ENCODE data around the gene UBL4B.

The UBL4B gene

GRCh38 chr1:110100335-110100734 is 11.9 kb upstream of the UBL4B start:
- no peak overlapping the region for H3K4me3 ChIP-seq (ENCODE audit: control insufficient read depth, low read depth, low read length)
- TF ChIP-seq CTCF (conservative IDR thresholded peaks at IDR 0.05; ENCODE audit: control insufficient read depth, insufficient read depth, low read depth, low read length): no peak
- DNase-seq (ENCODE audit: low read depth): no peak

GRCh38 chr1:110102081-110102480 is 10.2 kb upstream of the UBL4B start:
- no peak overlapping the region for H3K4me3 ChIP-seq (ENCODE audit: control insufficient read depth, low read depth, low read length)
- TF ChIP-seq CTCF (conservative IDR thresholded peaks at IDR 0.05; ENCODE audit: control insufficient read depth, insufficient read depth, low read depth, low read length): no peak
- DNase-seq (ENCODE audit: low read depth): no peak

DNA sequence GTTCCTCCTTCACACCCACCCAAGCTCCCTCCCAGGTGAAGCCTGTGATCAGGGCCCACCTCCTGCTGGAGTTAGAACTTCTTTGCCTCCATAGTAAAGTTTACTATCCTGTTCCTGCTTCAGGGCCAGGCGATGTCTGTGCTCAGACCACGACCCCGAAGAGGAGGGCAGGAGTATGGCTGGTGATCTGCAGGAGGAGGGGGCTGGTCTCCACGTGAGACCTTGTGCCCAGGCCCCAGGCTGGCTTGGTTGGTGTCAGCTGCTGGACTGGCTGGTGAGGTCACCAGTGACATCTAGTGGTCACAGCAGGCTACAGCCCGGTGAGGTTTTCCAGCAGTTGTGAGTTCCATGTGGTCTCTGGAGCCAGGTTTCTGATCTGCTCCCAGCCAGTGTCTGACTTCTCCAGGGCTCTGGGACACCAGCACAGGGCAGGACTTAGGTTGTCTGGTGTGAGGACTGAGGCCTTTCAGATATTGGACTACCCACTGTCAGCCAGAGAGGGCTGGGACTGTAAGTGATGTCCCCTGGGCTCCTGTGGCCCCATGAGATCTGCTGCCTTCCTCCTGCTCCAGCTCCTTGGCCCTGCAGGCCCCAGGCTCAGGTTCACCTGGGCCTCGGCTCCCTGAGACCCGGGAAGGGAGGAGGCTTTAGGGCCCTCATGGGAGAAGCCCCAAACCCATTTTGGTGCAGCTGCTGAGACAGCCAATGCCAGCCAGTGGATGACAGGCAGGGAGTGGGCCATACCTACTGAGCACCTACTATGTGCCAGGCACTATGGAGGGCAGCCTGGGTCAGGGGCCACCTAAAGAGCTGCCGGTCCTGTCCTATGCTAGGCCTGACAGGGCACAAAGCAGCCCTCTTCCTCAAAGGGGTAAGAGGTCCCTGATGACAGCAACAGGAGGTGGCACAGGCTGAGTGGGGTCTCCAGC is 6.0 kb upstream of the UBL4B start:
- no peak overlapping the region for H3K4me3 ChIP-seq (ENCODE audit: control insufficient read depth, low read depth, low read length)
- peak; percentile 67 for DNase-seq (ENCODE audit: low read depth)
- peak; percentile 93 for TF ChIP-seq CTCF (conservative IDR thresholded peaks at IDR 0.05; ENCODE audit: control insufficient read depth, insufficient read depth, low read depth, low read length)

DNA sequence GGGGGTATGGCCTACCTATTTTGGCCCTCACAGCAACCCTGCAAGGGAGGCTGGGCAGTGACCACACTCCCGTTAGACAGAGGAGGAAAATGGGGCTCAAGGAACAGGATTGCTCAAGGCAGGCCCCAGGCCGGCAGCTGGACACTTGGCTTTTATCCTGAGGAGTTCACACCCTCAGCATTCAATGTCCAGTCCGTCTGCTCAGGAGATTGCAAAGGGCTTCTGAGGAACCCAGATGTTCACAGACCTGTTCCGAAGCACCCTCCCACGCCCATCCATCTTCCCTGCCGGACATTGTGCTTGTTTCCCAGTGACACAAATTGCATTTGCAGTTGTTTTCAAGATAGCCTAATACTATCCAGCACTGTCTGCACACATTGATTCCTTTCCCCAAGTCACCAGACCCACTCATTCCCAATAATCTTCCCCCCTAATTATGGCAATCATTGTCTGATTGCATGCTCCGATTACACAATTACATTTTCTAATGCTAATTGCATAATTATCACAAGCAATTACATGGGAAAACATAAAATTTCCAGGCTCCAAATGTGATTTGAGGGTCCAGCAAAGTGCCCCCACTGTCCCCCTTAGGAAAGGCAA is 4.3 kb upstream of the UBL4B start:
- TF ChIP-seq CTCF (conservative IDR thresholded peaks at IDR 0.05; ENCODE audit: control insufficient read depth, insufficient read depth, low read depth, low read length): no peak
- no peak overlapping the region for H3K4me3 ChIP-seq (ENCODE audit: control insufficient read depth, low read depth, low read length)
- peak; percentile 4 for DNase-seq (ENCODE audit: low read depth)

- TF ChIP-seq CTCF (conservative IDR thresholded peaks at IDR 0.05; ENCODE audit: control insufficient read depth, insufficient read depth, low read depth, low read length): no peak
- DNase-seq (ENCODE audit: low read depth): no peak
- H3K4me3 ChIP-seq (ENCODE audit: control insufficient read depth, low read depth, low read length): no peak overlapping the region
Measured at GRCh38 chr1:110111081-110111480, 1.2 kb upstream of the UBL4B start.

GRCh38 chr1:110112656-110113055 is 413 bp downstream of the UBL4B start:
- TF ChIP-seq CTCF (conservative IDR thresholded peaks at IDR 0.05; ENCODE audit: control insufficient read depth, insufficient read depth, low read depth, low read length): no peak
- no peak for DNase-seq (ENCODE audit: low read depth)
- H3K4me3 ChIP-seq (ENCODE audit: control insufficient read depth, low read depth, low read length): no peak overlapping the region
